Natural killer cell (primary cell): ENCODE measurements around the gene C10orf71. TPM values are rescaled to one million over a fixed set of nuclear protein-coding genes. Genes with fewer than 3 reads are reported as not detected.

Experiments used
- ATAC-seq, 3 donors: fragments of 150-1000 bp in 2 of 3; fragments of 200-7000 bp in 1 of 3; cut with Tn5 transposase; 1 replicate in 1 of 3; 2 replicates in 2 of 3; pipeline ENCODE4 v1.10.0; 2021; ENCODE audit warnings: mild to moderate bottlenecking in 2 of 3, moderate library complexity in 2 of 3
- DNase-seq, 2 donors: peaks; one replicate each; pipeline versions ENCODE4 v3.0.0 to v3.0.0-alpha.2; 2013 to 2021; ENCODE audit warnings: mixed read lengths in 1 of 2
- H3K27ac ChIP-seq: one replicate; pipeline ENCODE4 v1.5.1; 2013; ENCODE audit warnings: mild to moderate bottlenecking, low read length
- H3K27me3 ChIP-seq: one replicate; pipeline ENCODE4 v1.6.1; 2013; ENCODE audit warnings: low read length; ENCODE audit not compliant: control insufficient read depth, insufficient read depth
- H3K36me3 ChIP-seq: one replicate; pipeline ENCODE4 v1.6.1; 2013; ENCODE audit warnings: low read length; ENCODE audit not compliant: control insufficient read depth, insufficient read depth
- H3K4me1 ChIP-seq: one replicate; pipeline ENCODE4 v1.6.1; 2013; ENCODE audit warnings: low read length; ENCODE audit not compliant: control insufficient read depth, insufficient read depth
- H3K4me3 ChIP-seq: one replicate; pipeline ENCODE4 v1.5.1; 2013; ENCODE audit warnings: low read length
- H3K9me3 ChIP-seq: one replicate; pipeline ENCODE4 v1.6.1; 2013; ENCODE audit warnings: low read length; ENCODE audit not compliant: control insufficient read depth, insufficient read depth
- H3K27ac Mint-ChIP-seq, 2 donors: one replicate each; pipeline ENCODE4 v1.8.0; 2022; ENCODE audit warnings: mild to moderate bottlenecking in 2 of 2, mixed read lengths in 2 of 2, moderate library complexity in 1 of 2
- H3K27me3 Mint-ChIP-seq, 2 donors: one replicate each; pipeline ENCODE4 v1.8.0; 2022; ENCODE audit warnings: low read depth in 2 of 2, mixed read lengths in 2 of 2
- H3K36me3 Mint-ChIP-seq: one replicate; pipeline ENCODE4 v1.8.0; 2022; ENCODE audit warnings: mixed read lengths
- H3K4me1 Mint-ChIP-seq, 2 donors: one replicate each; pipeline ENCODE4 v1.8.0; 2022; ENCODE audit warnings: mixed read lengths in 2 of 2
- H3K4me3 Mint-ChIP-seq: one replicate; pipeline ENCODE4 v1.8.0; 2022; ENCODE audit warnings: mild to moderate bottlenecking, moderate library complexity, mixed read lengths
- H3K9me3 Mint-ChIP-seq, 2 donors: one replicate each; pipeline ENCODE4 v1.8.0; 2022; ENCODE audit warnings: mixed read lengths in 2 of 2
- CTCF ChIP-seq: fragments of 200-600 bp; IDR thresholded peaks from one replicate; pipeline ENCODE4 v1.8.0; 2022; ENCODE audit warnings: antibody characterized with exemption
- WGBS: methylation state at CpG from one replicate; pipeline ENCODE4 v1.1.7; 2013; ENCODE audit warnings: missing lambda C conversion rate; ENCODE audit not compliant: insufficient coverage; 5-methylcytosine and 5-hydroxymethylcytosine counted together
- intact Hi-C: fragments of 100-400 bp; cut with micrococcal nuclease; formaldehyde crosslinking; loops from one replicate; pipeline ENCODE4 v1.14.2; 2022
- total RNA-seq, 4 donors: library from RNA; stranded (reverse); fragments of 120-200 nt in 1 of 4; gene quantifications; one replicate each; pipeline versions ENCODE4 v1.2.3 to v1.2.4, GENCODE V29; 2013 to 2022

Gene C10orf71
- total RNA-seq, 3 donors from 2014 or later (not counting 1 experiment from before 2014, with no cell fraction given), result not detected

GRCh38 chr10:49369216-49370162, 70.5 kb downstream of the C10orf71 start:
- no peak for TF ChIP-seq CTCF
- no peak overlapping the region for H3K4me3 ChIP-seq
- no peak overlapping the region for H3K27ac ChIP-seq
- no peak overlapping the region for H3K4me3 Mint-ChIP-seq
- DNase-seq (no peak), ATAC-seq (no peak)
- WGBS, result 88% methylated on average over 13 of the region's 14 CpGs
- no peaks in the 10 kb centered on the region for H3K27me3 ChIP-seq
- intact Hi-C loops, result no loop called here
- H3K36me3 ChIP-seq, result no peaks in the 10 kb centered on the region
- H3K9me3 ChIP-seq, result no peaks in the 10 kb centered on the region
- H3K27ac Mint-ChIP-seq, result no peak overlapping the region
- H3K36me3 Mint-ChIP-seq, result no peaks in the 10 kb centered on the region
- no peaks in the 10 kb centered on the region for H3K4me1 Mint-ChIP-seq
- H3K9me3 Mint-ChIP-seq, result no peaks in the 10 kb centered on the region
- peaks cover 0 to 5% of the 10 kb centered on the region in 2 donors for H3K27me3 Mint-ChIP-seq
- H3K4me1 ChIP-seq, result no peaks in the 10 kb centered on the region

- TF ChIP-seq CTCF, result no peak
- H3K9me3 Mint-ChIP-seq, result no peaks in the 10 kb centered on the region
- H3K9me3 ChIP-seq, result no peaks in the 10 kb centered on the region
- H3K27ac ChIP-seq, result no peak overlapping the region
- 84% methylated on average over 8 of the region's 8 CpGs for WGBS
- H3K27me3 ChIP-seq, result no peaks in the 10 kb centered on the region
- H3K36me3 ChIP-seq, result no peaks in the 10 kb centered on the region
- peaks cover 0 to 4% of the 10 kb centered on the region in 2 donors for H3K27me3 Mint-ChIP-seq
- no peak for DNase-seq
- no peaks in the 10 kb centered on the region for H3K4me1 Mint-ChIP-seq
- H3K27ac Mint-ChIP-seq, result no peak overlapping the region
- ATAC-seq, result no peak
- no peaks in the 10 kb centered on the region for H3K4me1 ChIP-seq
- intact Hi-C loops, result no loop called here
- no peak overlapping the region for H3K4me3 ChIP-seq
- no peak overlapping the region for H3K4me3 Mint-ChIP-seq
- no peaks in the 10 kb centered on the region for H3K36me3 Mint-ChIP-seq
Observed at GRCh38 chr10:49370326-49371100, 71.5 kb downstream of the C10orf71 start.

- ATAC-seq, result no peak
- intact Hi-C loops, result no loop called here
- no peak for TF ChIP-seq CTCF
Observed at GRCh38 chr10:49371967-49372366, 73.0 kb downstream of the C10orf71 start.

More at GRCh38 chr10:49371967-49372366, 73.0 kb downstream of the C10orf71 start:
- Mint-ChIP-seq H3K36me3 (no peaks in the 10 kb centered on the region), H3K27me3 (peaks cover 0 to 4% of the 10 kb centered on the region in 2 donors), H3K9me3 (no peaks in the 10 kb centered on the region), H3K4me1 (no peaks in the 10 kb centered on the region), H3K27ac (no peak overlapping the region), H3K4me3 (no peak overlapping the region)
- no peak overlapping the region for H3K27ac ChIP-seq
- H3K4me3 ChIP-seq, result no peak overlapping the region
- no peaks in the 10 kb centered on the region for H3K9me3 ChIP-seq
- no peak for DNase-seq
- H3K36me3 ChIP-seq, result no peaks in the 10 kb centered on the region
- no peaks in the 10 kb centered on the region for H3K4me1 ChIP-seq
- WGBS, result 81% methylated on average over 3 of the region's 3 CpGs
- H3K27me3 ChIP-seq, result no peaks in the 10 kb centered on the region
